IPS DF 19.7 (cell line): ENCODE data around the gene SYDE1.

Experiments
- DNase-seq: peaks from one replicate; pipeline ENCODE4 v3.0.0-alpha.2; 2013; ENCODE audit warnings: low read depth, low spot score

SYDE1 gene

DNA sequence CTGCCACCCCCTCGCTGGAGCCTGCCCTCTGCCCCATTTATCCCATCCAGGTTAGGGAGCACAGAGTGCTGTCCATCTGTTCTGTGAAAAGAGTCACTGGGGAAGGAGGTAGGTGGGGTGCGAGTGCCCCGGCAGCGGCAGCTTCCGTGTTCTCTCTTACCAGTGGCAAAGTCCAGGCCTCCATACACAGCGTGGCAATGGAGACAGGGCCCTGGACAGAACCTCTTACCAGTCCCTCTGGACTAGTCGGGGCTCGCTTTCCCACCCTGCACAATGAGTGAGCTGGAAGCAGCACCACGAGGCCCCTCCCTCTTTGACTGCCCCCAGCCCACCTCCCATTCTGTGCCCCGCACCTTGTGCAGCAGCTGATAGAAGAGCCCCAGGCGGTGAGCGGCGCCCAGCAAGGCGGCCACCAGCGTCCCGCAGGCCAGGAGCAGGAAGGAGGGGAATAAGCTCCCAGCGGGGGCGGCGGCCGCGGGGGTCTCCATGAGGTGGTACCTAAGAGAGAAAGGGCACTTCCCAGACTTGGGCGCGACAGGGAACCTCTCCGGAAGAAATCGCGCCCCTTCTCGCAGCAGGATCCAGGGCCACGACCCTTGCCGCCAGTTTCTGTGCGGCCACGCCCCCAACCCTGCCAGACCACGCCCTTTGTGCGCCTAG is 17.5 kb downstream of the SYDE1 start:
- no peak for DNase-seq

DNA sequence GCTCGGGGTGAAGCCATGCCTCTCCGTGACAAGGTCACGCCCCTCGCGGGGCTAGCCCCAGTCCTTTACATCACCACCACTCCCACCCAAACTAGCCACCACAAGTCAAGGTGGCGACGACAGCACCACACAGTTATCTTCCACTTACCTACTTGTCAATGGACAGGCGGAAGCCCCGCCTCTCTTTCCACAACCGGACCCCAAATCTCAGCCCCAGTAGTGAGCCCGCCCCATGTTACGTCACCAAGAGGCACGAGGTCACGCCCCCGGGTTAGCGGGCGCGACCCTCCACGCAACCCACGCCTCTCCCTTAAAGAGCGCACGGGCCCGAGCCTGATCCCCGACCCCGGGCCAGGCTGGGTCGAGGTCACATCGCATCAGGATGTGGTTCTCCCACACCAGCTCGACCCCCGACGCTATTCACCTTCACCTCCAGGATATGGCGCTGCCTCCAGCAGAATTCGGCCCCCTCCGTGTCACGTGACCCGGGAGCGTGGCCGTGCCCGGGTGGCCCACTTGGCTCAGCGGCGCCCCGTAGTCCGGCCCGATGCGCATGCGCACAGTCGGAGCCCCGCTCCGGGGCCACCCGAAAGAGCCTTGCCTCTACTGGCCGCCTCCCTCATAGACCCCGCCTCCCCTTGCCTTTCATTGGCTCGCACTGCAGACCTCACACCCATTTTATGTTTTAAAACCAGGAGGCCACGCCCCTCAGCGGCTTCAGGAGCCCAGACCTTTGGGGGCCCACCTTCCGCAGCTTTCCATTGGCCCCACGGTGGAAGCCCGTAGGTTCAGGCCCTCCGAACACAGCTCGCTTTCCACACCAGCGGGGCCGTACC is 18.2 kb downstream of the SYDE1 start:
- peak; percentile 87 for DNase-seq

DNA sequence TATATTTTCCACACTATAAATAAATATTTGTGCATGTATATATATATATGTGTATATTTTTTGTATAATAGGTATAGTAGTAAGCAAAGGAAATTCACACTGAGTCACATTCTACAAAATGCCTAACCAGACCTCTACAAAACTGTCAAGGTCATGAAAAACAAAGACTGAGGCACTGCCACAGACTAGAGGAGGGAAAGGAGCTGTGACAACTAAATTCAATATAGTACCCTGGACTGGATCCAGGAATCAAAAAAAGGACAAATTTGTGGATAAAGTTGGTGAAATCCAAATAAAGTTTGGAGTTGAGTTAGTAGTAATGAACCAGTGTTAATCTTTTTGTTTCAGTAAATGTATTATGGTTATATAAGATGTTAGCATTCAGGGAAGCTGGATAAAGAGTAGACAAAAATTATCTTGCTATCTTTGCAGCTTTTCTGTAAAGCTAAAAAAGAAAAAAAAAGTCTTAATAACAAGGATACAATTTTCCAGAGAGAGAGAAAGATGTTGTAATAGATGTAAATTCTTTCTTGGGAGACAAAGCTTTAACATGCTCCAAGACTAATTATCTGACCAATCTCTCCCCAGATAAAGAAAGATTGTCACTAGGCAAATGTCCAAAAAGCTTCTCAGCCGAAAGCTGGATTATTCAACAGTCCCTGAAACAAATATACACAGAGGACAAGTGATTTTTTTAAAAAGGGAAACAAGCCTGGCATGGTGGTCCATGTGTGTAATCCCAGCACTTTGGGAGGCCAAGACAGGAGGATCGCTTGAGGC is 19.1 kb downstream of the SYDE1 start:
- no peak for DNase-seq

DNA sequence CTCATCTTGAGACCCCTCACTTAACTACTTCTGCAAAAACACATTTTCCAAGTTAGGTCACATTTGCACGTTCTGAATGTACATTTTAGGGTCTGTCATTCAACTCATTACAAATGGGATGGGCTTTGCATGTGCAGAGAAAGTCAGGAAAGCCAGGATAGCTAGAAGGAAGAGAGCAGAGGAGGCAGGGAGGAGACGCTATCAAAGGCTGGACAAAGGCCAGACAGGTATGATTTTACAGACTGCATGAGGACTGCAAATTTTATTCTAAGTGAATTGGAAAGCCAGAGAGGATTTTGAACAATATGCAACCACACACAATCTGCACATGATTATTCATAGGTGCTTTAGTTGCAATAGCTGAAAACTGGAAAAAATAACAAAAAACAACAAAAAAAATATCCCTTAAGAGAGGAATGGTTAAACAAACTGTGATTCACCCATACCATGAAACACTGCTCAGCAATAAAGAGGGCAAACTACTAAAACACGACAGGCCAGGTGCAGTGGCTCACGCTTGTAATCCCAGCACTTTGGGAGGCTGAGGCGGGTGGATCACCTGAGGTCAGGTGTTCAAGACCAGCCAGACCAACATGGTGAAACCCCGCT is 21.1 kb downstream of the SYDE1 start:
- no peak for DNase-seq

DNA sequence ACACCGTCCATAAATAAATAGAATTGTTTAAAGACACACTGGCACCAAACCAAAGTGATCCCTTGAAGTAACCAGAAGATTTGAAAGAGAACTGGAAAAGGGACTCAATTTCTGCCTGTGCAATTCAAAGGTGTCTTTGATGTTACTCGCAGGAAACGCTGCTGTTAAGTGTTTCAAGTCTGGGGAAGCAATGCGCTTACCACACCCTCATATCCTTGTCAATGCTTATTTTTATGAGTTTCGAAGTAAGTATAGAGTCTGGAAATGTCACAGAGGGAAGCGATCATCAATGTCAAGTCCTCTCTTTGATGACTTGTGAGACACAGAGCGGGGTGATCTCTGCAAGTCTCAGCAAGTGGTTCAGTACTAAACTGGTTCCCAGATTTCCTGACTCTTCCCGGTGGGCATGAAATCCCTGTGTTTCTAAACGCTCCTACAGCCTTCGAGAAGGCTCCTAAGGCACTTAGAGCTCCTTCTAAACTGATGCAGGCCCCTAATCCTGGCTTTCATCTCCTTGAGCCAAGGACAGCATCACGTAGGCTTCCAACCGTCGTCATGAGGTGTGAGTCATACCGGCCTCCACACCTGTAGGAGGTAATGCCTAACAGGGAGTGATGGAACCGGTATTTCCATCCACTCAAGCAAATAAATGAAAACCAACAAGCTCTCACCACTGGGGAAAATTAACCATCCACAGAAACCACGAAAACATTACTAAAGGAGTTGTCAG is 22.8 kb downstream of the SYDE1 start:
- DNase-seq, result no peak

DNA sequence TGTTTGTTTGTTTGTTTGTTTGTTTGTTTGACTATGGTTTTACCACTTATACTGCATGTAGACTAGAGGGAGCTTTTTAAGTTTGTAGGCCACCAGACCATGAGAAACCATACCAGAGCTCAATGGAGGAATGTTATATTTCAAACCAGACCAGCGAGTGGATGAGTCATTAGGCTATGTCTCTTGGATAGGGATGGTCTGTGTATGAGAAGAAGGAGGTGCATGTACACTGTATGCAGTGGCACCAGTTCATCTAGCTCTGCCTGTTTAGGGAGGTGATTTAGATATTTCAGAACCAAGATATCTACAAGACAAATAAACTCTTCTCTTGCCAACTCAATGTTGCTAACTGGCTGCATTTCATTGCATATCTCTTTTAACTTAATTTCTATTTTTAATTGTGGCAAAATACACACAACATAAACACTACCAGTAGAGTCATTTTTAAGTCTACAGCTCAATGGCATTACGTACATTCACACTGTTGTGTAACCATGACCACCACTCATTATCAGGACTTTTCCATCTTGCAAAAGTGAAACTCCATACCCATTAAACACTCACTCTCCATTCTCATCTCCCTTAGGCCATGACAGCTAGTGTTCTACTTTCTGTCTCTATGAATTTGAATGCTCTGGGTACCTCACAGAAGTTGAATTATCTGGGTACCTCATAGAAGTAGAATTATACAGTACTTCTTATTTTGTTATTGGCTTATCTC is 29.2 kb downstream of the SYDE1 start:
- no peak for DNase-seq

DNA sequence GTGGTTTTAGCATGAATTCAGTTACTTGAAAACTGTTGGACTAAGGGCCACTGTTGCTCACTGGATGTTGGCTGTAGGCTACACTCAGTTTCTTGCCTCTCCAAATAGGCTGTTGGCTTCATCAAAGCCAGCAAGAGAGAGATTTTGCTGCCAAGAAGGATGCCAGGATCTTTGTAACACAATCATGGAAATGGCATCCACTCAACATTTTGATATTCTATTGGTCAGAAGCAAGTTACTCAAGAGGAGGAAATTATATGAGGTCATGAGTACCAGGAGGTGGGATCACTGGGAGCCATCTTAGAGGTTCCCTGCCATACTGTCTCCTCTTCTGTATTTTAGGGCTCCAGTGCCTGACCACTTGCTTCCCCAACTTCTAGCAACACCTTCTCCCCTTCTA is 30.6 kb downstream of the SYDE1 start:
- no peak for DNase-seq

DNA sequence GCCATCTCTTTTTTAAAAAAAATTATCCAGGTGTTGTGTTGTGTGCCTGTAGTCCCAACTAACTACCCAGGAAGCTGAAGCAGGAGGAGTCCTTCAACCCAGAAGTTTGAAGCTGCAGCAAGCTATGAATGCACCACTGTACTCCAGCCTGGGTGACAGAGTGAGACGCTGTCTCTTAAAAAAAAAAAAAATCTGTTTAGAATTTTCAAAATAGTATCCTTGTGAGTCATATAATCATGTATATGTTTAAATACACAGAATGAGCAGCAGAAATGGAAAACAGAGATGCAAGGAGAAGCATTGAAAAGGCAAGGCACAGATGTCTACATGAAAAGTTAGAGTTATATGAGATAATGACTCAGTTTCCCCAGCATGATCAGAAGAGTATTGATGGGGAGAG is 31.2 kb downstream of the SYDE1 start:
- no peak for DNase-seq

DNA sequence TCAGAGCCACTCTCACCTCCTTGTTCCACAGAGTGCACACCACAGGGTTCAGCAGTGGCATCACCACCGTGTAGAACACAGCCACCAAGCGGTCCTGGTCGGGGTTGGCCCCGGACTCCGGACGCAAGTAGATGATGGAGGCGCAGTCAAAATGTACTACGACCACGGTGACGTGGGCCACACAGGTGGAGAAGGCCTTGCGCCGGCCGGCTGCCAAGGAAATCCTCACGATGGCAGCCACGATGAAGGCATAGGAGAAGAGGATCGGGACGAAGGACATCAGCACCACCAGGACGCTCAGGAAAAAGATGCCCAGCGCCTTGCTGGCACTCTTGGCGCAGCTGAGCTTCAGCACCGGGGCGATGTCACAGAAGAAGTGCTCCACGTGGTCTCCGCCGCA is 33.9 kb downstream of the SYDE1 start:
- no peak for DNase-seq

DNA sequence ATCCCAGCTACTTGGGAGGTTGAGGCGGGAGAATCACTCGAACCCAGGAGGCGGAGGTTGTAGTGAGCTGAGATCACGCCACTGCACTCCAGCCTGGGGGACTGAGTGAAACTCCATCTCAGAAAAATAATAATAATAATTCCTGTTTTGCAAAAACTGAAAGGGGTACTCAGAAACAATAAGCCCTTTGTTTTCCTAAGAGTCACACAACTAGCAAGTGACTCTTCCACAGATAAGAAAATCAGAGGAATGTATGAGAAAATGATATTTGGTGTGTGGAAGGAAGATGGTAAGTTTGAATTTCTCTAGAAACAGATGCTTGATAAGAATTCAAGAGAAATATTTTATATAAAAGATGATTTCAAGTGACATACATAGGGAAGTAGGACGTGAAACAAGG is 35.1 kb downstream of the SYDE1 start:
- no peak for DNase-seq

DNA sequence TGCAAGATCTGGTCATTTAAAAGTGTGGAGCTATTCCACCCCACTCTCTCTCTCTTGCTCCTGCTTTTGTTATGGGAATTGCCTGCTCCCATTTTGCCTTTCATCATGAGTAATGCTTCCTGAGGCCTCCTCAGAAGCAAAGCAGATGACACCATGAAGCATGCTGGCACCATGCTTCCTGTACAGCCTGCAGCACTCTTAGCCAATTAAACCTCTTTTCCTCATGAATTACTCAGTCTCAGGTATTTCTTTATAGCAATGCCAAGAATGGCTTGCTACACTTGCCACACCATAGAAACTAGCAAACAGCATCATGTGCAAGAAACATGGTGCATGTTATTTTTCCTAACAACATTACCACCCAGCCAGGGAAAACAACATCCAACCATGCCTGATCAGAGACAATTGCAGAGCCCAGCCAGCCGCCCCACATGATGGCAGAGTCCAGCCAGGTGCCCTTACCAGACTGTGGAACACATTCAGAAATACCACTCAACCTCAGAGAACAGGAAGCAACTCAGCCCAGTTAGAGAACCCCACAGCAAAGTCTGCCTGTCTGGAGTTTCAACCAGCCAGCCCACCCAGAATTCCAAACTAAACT is 36.9 kb downstream of the SYDE1 start:
- no peak for DNase-seq

DNA sequence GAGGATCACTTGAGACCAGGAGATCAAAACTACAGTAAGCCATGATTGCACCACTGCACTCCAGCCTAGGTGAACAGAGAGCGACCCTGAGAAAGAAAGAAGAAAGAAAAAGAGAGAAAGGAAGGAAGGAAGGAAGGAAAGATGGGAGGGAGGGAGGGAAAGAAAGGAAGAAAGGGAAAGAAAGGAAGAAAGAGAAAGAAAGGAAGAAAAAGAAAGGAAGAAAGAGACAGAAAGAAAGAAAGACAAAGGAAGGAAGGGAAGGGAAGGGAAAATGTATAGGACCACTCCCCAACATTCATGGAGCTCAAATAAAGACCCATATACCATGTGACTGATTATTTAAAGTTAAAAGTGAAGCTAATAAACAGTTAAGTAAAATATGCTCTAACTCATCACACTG is 39.9 kb downstream of the SYDE1 start:
- no peak for DNase-seq

DNA sequence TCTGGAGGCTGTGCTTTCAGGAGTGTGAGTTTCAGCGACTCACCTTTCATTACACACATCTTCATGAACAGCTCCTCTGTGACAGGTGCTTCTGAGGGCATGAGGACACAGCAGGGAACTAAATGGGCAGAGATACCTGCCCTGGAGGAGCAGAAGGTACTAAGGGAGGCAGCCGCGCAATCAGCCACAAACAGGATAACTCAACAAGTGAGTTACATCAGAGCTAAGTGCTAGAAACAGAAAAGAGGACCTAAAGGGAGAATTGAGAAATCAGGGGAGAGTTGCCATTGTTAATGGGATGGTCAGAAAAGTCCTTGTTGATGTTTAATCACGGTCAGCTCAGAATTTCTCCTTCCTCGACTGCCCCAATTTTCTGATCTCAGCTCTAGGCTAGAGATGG is 42.5 kb downstream of the SYDE1 start:
- DNase-seq, result no peak

DNA sequence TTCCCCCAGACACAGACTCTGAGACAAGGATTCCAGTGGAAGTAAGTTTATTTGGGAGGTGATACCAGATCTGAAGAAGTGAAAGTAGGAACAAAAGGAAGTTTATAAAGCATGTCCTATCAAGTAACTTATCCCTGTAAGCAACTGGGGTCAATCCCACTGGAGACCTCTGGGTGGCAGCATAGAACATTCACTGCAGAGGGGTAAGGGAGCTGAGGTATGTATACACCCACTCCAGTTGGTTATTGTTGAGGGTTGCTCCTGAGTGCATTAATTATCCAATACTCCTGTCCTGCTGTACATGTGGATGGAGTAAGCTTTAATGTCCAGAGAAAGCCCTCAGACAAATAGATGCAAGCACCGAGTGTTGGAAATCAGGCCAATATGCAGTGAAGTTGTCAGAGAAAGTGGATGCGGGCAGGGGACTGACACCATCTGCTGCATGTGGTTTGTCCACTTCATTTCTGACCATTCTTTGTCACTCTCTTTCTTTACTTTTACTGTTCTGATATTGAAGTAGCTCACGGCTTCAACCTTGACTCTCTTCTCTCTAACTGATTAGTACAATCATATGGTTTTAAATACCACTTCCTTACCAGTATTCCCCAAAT is 46.9 kb downstream of the SYDE1 start:
- peak; percentile 38 for DNase-seq

DNA sequence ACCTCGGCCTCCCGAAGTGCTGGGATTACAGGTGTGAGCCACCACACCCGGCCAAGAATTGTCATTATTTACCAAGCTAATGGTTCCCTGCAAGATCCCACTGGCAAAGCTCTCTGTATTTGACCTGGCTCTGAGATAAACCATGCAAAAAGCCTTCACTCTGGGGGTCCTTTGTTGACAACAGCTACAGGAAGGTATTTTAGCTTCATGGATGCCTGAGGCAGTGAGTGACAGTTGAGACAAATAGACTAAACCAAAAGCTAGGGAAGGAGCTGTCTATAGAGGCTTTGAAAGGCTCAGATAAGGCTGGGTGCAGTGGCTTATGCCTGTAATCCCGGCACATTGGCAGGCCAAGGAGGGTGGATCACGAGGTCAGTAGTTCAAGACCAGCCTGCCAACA is 48.1 kb downstream of the SYDE1 start:
- no peak for DNase-seq

DNA sequence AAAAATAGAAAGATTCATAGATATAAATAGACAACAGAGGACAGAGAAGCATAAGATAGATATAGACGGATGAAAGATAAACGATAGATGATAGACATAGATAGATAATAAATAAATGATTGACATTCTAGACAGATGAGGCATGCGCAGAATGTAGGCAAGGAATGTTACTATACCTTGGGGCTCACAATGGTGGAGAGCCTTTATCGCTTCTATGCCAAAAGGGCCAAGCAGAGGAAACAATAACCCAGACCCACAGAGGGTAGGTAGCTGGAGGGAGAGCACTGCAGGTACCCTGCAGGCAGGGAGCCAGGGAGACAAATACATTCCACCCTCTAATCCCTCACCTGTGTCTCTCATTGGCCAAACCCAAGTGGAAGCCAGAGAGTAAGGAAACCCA is 49.2 kb downstream of the SYDE1 start:
- DNase-seq, result no peak

DNA sequence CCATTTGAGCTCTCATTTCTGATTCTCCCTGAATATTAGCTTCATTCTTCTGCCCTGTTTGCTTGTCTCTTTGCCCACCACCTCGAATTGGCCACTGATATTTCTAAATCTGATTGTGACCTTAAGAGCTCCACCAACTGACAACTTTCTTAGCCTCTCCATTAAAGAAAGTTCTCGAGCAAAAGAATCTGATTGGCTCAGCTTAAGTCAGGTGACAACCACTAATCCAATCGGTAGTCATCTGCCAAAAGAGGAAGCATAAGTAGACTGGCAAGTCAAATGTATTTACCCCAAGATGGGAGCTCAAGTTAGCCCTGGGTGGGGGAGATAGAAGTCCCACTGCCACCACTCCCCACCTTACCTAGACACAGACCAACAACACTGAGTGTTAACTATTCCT is 52.0 kb downstream of the SYDE1 start:
- no peak for DNase-seq

DNA sequence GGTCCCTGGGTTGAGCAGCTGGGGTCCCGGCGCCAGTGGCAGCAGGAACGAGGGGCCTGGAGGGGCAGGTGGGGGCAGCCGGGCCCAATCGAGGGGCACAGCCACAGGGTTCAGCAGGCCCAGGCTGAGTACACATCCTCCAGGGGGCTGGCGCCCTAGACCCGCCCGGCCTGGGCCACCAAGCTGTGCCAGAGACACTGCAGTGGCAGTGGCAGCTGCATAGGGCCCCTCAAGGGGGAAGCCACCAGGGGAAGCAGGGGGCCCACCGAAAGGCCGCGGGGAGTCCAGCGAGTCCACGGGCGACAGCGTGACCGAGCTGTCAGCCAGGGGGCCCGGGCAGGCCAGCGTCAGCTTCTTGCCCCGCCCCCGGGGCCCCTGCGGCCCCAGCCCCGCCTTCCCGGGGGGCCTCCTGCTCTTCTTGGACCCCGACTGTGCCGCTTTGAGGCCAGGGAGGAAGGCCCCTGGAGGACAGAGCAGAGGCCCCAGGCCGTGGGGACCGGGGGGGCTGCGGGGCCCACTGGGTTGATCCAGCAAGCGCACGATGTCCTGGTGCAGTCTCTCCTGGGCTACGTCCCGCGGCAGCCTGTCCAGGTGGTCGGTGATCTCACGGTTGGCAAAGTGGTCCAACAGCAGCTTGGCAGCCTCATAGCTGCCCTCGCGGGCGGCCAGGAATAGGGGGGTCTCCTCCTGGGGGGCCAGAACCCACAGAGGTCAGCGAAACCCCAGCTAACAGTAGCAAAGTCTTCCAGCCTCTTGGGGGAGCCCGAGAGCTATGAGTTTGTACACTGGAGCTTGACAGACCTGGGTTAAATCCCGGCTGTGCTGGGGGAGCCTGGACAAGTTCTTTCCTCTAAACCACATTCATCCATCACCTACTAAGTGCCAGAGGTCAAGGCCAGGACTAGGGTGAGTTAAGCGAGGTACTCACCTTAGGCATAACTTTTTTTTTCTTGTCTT is 54.1 kb downstream of the SYDE1 start:
- no peak for DNase-seq
